GM19463 (cell line): Measurements from ENCODE around the gene DEAF1.

Source experiments
- ATAC-seq: cut with Tn5 transposase; IDR thresholded peaks from one replicate; pipeline ENCODE4 v1.9.1; 2021; ENCODE audit warnings: mild to moderate bottlenecking, moderate library complexity; ENCODE audit not compliant: unreplicated experiment

DEAF1 gene

GRCh38 chr11:722346-722811 is 27.4 kb upstream of the DEAF1 start:
- no peak for ATAC-seq

- no peak for ATAC-seq
These were observed 26.8 kb upstream of the DEAF1 start for GRCh38 chr11:721741-722345.

- no peak for ATAC-seq
These were observed 26.3 kb upstream of the DEAF1 start for GRCh38 chr11:721247-721740.

GRCh38 chr11:720642-721246 is 25.7 kb upstream of the DEAF1 start:
- no peak for ATAC-seq

GRCh38 chr11:720017-720641 is 25.1 kb upstream of the DEAF1 start:
- no peak for ATAC-seq

GRCh38 chr11:719214-720016 is 24.4 kb upstream of the DEAF1 start:
- no peak for ATAC-seq

- no peak for ATAC-seq
These were observed 19.4 kb upstream of the DEAF1 start for GRCh38 chr11:714436-714835.

- ATAC-seq, result no peak
These were observed 14.3 kb upstream of the DEAF1 start for GRCh38 chr11:709109-709997.

GRCh38 chr11:708511-708910 is 13.5 kb upstream of the DEAF1 start:
- no peak for ATAC-seq

GRCh38 chr11:707817-708420 is 12.9 kb upstream of the DEAF1 start:
- no peak for ATAC-seq

GRCh38 chr11:706957-707816 is 12.2 kb upstream of the DEAF1 start:
- no peak for ATAC-seq

GRCh38 chr11:706439-706956 is 11.5 kb upstream of the DEAF1 start:
- no peak for ATAC-seq

GRCh38 chr11:705646-706438 is 10.8 kb upstream of the DEAF1 start, which contains the start of gene EPS8L2:
Gene EPS8L2, plus strand, starts transcription at chr11:706231. Its CDS starts 3,177 bp downstream, at chr11:709408.
- ATAC-seq, result no peak

GRCh38 chr11:704781-705645 is 10.0 kb upstream of the DEAF1 start:
- no peak for ATAC-seq

- ATAC-seq, result no peak
These were observed 9.2 kb upstream of the DEAF1 start for GRCh38 chr11:704228-704674.

- ATAC-seq, result no peak
These were observed 8.5 kb upstream of the DEAF1 start for GRCh38 chr11:703506-703905.
